ENCODE measurements around the gene MPIG6B.

MPIG6B gene

DNA sequence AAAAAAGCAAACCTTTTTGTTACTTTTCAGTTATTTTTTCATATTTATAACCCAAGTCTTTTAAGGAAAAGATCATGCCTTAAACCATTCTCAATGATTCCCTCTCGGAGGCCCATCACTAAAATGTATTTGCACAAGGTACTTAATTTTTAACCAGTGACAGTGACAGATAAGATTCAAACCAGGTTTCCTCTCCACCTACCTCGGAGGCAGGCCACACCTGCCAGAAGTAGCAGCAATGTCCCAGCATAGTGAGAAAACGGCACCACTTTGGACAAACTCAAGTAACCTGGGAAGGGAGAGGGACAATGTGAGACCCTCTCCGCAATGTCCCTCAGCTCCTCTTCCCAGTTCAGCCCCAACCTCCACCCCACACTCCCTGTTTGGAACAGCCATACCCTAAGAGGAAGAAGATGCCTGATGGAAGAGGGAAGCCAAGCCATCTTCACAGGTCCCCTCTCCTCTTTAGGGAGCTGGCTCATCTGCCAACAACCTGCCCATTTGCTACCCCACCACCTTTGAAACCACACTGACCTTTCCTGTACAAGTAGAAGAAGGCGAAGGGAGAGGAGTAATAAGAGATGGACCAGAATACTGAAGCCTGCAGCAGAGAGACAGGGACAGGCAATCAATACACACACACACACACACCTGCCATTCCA is 22.3 kb upstream of the MPIG6B start:
- TF ChIP-seq, protein P1, sequence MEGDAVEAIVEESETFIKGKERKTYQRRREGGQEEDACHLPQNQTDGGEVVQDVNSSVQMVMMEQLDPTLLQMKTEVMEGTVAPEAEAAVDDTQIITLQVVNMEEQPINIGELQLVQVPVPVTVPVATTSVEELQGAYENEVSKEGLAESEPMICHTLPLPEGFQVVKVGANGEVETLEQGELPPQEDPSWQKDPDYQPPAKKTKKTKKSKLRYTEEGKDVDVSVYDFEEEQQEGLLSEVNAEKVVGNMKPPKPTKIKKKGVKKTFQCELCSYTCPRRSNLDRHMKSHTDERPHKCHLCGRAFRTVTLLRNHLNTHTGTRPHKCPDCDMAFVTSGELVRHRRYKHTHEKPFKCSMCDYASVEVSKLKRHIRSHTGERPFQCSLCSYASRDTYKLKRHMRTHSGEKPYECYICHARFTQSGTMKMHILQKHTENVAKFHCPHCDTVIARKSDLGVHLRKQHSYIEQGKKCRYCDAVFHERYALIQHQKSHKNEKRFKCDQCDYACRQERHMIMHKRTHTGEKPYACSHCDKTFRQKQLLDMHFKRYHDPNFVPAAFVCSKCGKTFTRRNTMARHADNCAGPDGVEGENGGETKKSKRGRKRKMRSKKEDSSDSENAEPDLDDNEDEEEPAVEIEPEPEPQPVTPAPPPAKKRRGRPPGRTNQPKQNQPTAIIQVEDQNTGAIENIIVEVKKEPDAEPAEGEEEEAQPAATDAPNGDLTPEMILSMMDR (IDR thresholded peaks at IDR 0.05; ENCODE audit: control insufficient read depth, insufficient read depth, low read depth, low read length, missing control alignments): no peak
- no peak overlapping the region for H3K4me3 ChIP-seq (ENCODE audit: control insufficient read depth, low read depth, low read length)
- no peak for DNase-seq (ENCODE audit: low read depth)

DNA sequence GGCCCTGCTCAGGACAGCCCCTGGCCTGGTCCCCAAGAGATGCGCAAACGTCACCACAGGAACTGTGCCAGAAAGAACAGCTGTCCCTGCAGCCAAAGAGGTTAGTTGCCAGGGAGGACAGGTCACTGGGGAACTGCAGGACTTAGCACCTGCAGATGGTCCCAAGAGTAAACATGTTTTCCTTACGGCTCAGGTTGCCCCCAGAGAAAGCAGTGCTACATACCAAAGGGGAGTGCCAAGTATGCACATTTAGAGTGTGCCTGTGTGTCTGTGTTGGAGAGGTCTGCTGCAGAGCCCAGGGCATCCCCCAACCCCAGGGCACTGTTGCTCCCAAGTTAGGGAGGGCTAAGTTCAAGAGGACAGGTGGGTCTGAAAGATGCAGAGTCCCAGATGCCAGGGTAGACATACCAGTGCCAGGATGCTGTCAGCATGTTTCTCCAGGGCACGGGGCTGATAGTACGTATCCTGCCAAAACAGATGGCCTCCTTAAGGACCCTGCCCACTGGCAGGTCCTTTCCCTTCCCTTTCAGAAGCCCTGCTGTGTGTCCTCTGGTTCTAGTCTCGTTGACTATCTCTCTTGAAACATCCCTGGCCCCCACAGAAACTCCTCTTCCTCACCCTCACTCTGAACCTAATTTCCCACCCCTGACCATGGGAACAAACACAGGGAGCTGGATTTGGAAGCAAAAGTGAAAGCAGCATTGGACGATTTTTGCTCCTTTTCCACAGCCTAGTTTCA is 21.3 kb upstream of the MPIG6B start:
- H3K4me3 ChIP-seq (ENCODE audit: control insufficient read depth, low read depth, low read length): peak overlapping the region; percentile 86
- TF ChIP-seq, protein P1 (IDR thresholded peaks at IDR 0.05; ENCODE audit: control insufficient read depth, insufficient read depth, low read depth, low read length, missing control alignments): no peak
- no peak for DNase-seq (ENCODE audit: low read depth)

DNA sequence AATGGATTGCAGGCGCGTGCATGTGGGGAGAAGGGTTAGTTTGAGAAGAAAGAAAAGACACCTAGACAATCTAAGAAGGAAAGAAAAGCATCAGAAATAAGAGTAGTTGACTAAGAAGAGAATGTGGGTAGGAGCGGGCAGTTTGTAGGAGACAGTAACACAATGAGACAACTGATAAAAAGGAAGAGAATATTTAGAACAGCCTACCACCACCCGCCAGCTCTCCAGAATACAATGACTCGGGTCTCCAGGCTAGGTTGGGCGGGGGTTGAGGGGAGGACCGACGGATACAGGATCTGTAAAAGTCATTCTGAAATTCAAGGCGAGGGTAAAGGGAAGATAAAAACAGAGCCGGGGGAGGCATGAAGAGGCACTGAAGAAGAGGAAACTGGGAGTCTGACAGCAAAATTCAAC is 20.8 kb upstream of the MPIG6B start:
- TF ChIP-seq, protein P1 (IDR thresholded peaks at IDR 0.05; ENCODE audit: control insufficient read depth, insufficient read depth, low read depth, low read length, missing control alignments): no peak
- H3K4me3 ChIP-seq (ENCODE audit: control insufficient read depth, low read depth, low read length): peak overlapping the region; percentile 86
- no peak for DNase-seq (ENCODE audit: low read depth)

DNA sequence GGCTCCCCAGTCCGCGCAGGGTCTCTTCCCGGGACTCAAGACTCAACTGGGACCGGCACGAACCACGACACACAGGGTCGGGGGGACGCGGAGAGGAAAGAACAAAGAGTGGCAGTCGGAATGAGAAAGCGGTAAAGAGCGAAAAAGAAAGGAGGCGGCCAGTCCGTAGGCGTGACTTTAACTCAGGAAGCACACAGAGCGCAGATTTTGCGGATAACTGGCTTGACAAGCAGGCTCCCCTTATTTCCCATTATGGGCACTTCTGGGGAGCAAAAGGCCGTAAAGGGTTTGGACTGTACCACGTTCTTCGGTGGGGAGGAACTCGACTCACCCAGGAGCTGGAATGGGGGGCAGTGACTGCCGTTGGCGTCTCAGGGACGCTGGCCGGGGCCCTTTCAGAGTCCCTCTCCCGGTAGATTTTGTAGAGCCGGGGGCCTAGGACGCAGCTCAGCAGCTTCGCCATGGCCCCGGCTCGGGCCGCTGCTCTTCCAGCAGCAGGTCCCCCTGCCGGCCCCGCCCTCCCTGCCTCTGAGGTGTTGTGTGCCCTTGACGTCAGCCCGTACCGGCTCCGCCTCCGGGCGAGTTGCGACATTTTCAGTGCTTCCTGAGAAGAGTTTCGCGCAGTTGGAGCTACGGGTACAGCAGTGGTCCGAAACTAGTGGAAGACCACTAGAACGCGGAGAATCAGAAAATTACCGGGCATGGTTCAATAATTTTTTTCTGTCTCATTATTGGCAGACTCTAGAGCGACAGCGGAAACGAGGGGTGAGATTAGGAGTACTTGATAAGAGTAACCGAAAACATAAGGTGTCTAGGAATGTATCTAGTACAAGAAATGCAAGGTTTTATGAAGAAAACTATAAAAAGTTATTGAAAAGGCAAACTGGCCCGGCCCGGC is 20.1 kb upstream of the MPIG6B start, which contains the start of gene ABHD16A:
TSS of gene ABHD16A (minus strand) at position 506 of the 898 bp plus-strand sequence. CDS start at position 463, 43 bp downstream.
- TF ChIP-seq, protein P1 (IDR thresholded peaks at IDR 0.05; ENCODE audit: control insufficient read depth, insufficient read depth, low read depth, low read length, missing control alignments): peak; percentile 9
- peak within 1 kb of the TSS; percentile 86 for H3K4me3 ChIP-seq (ENCODE audit: control insufficient read depth, low read depth, low read length)
- peak; percentile 90 for DNase-seq (ENCODE audit: low read depth)

DNA sequence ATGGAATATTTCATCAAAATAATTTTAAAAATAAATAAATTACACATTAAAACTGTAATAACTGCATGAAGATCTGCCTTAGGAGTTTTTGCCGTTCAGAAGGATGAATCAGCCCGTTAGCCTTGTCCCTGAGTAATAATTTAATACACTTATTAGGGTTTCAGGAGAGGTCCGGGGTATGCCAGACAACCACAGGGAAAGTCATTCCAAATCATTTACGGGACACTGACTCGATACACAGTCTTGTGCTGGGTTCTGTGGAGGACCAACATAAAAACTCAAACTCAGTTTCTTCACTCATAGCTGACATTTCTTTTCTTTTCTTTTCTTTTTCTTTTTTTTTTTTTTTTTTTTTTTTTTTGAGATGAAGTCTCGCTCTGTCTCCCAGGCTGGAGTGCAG is 17.2 kb upstream of the MPIG6B start:
- no peak overlapping the region for H3K4me3 ChIP-seq (ENCODE audit: control insufficient read depth, low read depth, low read length)
- TF ChIP-seq, protein P1 (IDR thresholded peaks at IDR 0.05; ENCODE audit: control insufficient read depth, insufficient read depth, low read depth, low read length, missing control alignments): no peak
- no peak for DNase-seq (ENCODE audit: low read depth)

DNA sequence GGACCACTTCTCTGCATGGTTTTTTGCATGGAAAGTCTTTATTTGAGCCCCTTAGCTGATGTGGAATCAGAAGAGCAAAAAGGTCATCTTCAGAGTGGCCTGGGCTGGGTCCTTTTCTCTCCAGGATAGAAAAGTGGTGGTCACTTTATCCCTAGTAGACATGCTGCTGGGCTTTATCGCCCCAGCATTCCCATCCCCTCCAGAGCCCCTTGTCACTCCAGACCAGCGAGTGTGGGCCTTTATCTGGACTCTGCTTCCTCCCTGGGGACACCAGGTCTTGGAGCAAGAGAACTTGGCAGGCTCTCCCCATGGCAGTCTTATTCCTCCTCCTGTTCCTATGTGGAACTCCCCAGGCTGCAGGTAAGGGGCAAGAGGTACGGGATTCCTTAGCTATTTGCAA is 16.6 kb upstream of the MPIG6B start, which contains the start of gene LY6G6F:
TSS of gene LY6G6F (plus strand) at position 268 of the 400 bp plus-strand sequence. CDS start at position 309, 41 bp downstream.
- TF ChIP-seq, protein P1 (IDR thresholded peaks at IDR 0.05; ENCODE audit: control insufficient read depth, insufficient read depth, low read depth, low read length, missing control alignments): no peak
- no peak within 1 kb of the TSS for H3K4me3 ChIP-seq (ENCODE audit: control insufficient read depth, low read depth, low read length)
- DNase-seq (ENCODE audit: low read depth): no peak
